Fibroblast of skin of left biceps (primary cell): ENCODE measurements around the gene SAMSN1.
A peak's percentile ranks its signal among the peaks of the same experiment; 100 is the strongest.
"Not testable (repeated sequence)": the region's sequence is repeated elsewhere in the genome, so short reads cannot be mapped to it uniquely, and the experiment has no call there.

Experiments used
- DNase-seq, 2 experiments: peaks; one replicate each; pipeline ENCODE4 v3.0.0-alpha.2; 2013; ENCODE audit warnings: low read depth in 2 of 2

SAMSN1 gene

DNA sequence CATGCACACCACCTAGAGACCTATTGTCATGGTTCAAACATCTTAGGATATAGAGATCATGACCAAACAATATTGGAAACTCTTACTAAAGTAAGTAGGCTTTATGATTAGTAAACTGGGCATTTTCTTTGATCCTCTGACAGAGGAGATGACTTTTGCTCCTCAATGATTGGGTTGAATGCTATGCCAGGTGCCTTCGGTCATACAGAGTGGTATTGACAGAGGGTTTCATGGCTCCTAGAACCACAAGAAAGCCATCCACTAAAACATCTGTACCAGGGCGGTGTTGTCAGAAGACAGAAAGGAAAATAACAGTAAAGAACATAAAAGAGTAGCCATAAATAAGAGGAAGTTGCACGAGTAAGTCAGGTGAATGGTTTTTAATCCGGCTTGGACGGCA, 20.8 kb upstream of the SAMSN1 start:
- DNase-seq = no peak

DNA sequence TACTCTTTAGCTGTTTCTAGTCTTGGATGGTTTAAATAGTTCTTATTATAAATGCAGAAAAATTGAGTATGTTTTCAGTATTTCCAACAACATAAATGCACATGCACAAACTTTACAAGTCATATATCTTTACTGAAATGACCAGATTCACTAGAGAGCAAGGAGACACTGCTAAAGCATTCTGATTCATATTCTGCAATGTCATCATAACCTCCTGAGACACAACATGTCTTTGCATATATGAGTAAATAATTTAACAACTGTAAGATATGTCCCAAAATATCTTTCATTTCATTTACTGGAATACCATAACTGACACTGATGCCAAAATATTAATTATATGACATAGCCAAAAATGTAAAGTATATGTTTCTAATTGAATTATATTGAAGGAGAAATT, 16.8 kb upstream of the SAMSN1 start:
- no peak for DNase-seq

DNA sequence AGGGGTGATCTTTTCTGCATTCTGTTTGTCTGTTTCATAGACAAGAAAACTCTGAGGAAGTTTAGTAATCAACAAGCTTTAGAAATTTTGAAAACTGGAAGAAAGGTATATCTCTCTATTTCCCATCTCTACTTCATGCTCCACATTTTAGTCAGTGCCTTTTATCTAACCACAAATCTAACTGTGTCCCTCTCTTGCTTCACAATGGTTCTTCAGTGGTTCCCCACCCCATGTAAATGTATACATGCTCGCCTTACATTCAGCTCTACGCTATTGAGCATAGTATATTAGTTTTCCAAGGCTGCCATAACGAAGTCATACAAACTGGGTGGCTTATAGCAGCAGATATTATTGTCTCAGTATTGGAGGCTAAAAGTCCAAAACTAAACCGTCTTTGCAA, 14.4 kb upstream of the SAMSN1 start:
- no peak for DNase-seq

DNA sequence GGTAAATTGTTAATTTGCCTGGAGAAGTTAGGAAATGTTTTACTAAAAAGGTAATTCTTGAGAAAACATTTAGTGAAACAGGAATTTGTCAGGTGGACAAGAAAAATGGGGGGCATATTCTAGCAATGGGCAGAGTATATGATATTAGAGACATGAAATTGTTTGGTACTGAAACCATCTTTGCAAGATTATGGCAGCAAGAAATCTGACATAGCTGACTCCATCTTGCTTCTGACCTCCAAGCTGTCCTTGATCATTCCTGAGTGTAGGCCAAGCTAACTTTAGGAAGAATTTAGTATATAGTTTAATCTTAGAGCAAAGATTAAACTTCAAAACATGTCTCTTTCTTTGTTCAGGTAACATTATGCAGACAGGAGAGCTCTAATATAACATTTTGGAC, 14.0 kb upstream of the SAMSN1 start:
- no peak for DNase-seq

DNA sequence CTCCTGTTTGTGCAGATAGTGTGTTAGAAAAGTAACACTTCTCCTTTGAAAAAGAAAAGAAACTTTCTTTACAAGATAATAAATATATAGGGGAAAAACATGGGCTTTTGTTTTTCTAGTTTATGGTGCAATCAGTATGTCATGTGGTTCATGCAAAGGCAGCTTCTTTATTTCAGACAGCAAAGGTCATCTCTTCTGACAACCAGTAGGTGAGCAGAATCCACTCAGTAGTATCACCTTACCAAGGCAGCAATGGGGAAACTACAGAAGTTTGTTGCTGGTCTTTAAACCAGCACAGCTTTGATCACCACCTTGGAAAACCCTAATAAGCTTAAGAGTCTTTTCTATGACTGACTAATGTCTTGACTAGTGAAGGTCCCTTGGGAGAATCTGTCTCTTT, 13.0 kb upstream of the SAMSN1 start:
- DNase-seq = no peak

DNA sequence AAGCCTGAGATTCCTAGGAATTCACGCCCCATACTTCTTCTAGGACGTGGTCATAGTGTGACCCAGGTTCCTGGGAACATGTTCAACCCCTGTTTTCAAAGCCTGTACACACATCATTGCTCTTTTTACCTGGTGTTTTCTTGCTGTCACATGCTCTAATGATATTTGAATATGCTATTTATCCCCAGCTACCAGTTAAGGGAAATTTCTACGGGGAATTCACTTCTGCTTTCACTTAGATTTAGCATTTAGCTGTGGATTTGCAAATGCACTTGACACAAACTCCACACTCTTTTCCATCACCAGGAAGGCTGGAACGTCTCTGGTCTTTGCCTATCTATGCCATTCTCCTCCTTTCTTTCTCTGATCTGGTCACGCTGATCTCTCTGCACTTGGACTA, 11.3 kb upstream of the SAMSN1 start:
- DNase-seq = no peak

DNA sequence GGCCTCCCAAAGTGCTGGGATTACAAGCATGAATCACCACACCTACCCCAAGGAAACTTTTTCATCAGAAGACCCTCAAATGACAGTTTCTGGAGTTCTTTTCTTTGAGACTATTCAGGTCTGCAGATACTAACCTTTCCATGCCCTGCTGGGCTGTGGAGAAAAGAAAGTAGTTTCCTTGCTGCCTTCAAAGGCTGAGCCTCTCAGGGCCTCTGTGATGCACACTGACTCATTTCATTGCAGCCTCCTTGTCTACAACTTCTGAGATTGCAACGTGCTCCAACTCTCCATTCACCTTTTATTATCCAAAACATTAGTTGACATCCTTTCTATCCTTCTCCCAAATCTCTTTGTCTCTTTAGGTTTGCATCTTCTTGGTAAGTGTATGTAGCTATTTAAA, 8.8 kb upstream of the SAMSN1 start:
- DNase-seq = no peak

DNA sequence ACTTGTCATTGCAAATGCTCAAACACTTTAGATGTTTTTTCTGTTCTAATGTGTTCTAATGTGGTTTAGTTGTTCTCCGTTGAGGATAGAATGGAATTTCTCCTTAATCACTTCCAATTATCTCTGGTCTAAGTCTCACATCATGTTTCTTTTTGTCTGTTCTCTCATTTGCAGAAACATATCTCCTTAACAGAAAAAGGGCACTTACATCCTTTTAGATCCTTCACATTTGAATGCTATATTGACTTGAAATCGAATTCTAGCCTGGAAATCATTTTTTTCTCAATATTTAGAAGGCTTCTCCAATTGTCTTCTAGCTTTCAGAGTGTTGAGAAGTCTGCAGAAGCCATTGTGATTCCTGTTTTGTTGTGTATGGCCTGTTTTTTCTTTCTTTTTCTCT, 7.3 kb upstream of the SAMSN1 start:
- no peak for DNase-seq

DNA sequence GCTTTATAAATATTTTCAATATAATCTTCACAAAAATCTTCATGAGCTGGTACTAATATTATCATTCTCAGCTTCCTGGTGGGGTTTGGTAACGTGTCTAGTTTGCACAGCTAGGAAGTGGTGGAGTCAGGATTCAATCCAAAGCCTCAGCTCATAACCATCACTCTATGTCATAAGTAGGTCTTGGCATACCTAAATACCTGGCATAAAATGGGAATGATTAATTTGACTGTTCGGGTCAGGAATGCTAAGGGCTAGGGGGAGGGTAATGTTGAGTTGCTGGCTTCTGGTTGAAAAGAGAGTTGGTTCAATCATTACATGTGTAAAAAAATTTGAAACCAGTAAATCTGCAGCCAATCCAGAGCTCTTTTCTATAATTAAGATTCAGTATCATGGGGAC, 5.6 kb upstream of the SAMSN1 start:
- DNase-seq = no peak

DNA sequence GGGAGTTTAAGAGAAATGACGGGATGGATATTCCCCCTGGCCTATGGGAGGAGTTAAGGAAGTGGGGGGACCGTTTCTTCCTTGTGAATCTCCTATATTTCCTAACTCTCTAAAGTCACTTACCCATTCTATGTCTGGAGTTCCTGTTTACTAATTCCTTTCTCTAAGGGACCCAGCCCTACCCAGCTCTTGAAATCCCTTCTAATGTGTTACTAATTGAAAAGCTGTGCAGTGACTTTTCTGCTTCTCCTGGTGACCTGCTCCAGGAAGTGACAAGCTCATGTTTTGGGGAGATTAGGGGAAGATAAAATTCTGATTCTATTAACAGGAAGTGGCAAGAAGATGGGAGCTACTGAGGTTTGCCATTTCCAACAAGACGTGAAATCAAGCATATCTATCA, 4.0 kb upstream of the SAMSN1 start:
- no peak for DNase-seq

DNA sequence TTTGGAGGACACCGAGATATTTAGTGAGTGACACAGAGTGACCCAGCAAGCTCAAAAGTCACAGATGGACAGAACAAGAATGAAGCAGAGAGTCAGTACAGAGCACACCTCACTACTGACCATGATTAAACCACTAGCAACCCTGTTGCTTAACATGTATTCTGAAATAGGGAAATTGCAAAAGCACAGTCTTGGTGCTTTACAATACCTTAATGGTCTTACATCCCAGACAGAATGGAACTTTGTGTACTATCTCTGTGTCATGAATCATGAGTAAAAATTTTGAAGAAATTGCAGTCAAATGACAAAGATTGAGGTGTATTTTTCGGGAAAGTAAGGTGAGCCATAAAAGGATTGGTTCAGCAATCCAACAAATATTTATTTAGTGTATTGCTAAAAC, 2.7 kb upstream of the SAMSN1 start:
- DNase-seq = no peak

DNA sequence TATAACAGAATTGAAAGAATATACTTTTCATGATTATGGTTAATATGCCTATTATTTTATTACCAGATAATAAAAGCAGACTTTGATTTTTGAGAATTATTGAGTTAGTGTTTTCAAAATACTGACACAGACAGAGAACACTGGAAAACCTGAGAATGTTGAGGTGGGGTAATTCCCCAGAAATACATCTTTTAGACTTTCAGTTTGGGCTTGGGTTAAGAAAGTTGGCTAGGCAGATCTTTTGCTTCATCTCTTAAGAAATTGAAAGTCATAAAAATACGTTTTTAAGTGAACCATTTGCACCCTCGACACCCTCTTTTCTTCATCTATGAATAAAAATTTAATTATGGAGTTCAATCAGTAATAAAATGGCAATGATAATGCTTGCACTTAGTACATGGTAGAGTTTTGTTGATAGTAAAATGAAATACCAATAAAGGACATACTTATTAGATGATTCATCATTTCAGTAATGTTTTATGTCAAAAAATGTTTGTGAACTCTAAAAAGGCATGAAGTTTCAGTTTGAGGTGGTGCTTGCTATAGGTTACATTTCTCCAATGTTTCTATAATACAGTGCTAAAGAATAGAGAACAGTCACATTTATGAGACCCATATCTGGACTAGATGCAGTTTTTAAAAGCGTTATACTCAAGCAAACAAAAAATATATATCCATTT, 1.9 kb upstream of the SAMSN1 start:
- no peak for DNase-seq

DNA sequence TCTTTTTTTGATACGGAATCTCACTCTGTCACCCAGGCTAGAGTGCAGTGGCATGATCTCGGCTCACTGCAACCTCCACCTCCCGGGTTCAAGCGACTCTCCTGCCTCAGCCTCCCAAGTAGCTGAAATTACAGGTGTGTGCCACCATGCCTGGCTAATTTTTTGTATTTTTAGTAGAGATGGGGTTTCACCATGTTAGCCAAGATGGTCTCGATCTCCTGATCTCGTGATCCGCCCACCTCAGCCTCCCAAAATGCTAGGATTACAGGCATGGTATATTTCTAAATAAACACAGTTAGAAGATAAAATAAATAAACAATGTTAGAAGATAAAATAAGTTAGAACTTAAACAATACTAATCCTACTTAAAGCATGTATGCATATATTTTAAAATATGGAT, 604 bp upstream of the SAMSN1 start:
- not testable (repeated sequence) for DNase-seq

DNA sequence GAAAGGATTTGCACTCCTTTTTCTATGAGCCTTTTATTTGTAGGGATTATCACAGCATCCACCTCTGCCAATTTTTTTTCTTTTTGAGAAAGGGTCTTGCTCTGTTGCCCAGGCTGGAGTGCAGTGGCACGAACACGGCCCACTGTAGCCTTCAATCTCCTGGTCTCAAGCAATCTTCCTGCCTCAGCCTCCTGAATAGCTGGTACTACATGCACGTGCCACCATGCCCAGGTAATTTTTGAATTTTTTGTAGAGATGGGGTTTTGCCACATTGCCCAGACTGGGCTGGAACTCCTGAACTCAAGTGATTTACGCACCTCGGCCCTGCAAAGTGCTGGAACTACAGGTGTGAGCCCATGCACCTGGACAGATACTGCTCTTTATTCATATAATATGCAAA, 2.1 kb downstream of the SAMSN1 start:
- no peak for DNase-seq

DNA sequence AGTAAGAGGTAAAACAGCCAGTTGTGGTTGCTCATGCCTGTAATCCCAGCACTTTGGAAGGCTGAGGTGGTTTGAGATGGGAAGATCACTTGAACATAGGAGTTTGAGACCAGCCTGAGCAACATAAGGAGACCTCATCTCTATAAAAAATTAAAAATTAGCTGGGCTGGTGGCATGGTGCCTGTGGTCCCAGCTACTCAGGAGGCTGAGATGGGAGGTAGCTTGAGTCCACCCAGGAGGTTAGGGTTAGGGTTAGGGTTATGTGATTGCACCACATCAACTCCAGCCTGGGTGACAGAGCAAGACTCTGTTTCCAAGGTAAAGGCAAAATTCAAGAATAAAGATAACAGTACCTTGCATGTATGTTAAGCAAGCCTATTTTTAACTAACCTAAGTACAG, 3.5 kb downstream of the SAMSN1 start:
- no peak for DNase-seq

DNA sequence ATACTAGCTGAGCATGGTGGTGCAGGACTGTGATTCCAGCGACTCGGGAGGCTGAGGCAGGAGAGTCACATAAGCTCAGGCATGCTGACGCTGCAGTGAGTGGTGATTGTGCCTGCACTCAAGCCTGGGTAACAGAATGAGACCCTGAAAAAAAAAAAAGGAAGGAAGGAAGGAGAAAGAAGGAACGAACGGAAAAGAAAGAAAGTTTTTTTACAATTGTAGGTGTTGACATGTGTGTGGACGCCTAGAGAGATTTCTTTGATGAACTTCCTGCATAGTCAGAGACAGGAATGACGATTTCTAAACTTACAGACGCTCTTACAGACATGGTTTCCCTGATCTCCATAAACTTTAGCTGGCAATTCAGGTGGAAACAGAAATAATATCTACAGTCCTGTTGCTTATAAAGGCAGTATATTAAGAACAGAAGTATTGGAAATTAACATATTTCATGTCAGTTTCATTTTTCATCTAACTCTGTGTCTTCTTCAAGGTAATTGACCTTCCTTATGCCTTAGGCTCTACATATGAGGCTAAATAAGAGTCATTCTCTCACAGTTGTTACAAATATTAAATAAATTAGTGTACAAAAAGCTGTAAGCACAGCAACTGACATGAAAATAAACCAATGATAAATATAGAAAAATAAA, 4.1 kb downstream of the SAMSN1 start:
- DNase-seq = no peak

DNA sequence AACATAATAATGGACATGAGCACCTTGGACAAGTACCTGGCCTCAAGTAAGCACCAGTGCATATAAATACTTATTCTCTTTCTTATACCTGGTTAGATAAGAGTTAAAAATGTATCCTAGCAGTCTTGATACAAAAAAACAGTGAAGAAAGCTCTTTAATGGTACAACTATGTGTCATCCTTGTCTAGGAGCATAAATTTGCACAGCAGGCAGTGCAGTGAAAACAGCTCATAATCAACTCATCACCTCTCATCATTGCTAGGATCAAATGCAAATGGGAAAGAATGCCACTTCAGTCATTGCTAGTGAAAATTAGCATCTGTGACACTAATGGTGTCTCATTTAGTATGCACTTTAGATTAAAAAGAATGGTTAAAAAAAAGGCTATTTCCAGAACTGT, 7.6 kb downstream of the SAMSN1 start:
- no peak for DNase-seq

DNA sequence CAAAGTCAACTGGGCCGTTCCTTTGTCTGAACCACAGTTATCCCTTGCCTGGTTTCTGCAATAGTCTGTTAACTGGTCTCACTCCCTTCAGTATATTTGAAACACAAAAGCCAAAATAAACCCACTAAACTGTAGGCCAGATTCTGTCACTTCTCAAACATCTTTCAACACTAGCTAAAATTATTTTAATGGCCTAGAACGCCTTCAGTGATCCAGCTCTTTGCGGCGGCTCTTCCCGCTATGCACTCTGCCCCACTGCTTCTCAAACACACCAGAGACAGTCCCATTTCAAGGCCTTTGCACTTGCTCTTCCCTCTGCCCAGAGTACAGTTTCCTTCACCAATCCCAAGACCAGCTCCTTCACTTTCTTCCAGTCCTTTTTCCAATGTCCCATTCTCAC, 9.2 kb downstream of the SAMSN1 start:
- no peak for DNase-seq

DNA sequence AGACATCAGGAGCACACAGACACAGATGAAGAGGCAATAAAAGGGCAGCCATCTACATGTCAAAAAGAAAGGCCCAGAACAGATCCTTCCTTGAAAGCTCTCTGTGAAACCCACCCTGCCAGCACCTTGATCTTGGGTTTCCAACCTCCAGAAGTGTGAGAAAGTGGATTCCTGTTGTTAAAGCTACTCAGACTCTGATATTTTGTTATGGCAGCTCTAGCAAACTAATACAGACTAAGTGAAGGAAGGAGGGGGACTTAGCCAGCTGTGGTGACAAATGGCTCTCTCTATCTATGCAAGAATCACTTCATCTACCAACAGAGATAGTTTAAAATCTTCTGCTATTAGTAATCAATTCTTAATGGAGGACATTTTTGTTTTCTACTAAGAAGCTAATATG, 10.4 kb downstream of the SAMSN1 start:
- DNase-seq = no peak

DNA sequence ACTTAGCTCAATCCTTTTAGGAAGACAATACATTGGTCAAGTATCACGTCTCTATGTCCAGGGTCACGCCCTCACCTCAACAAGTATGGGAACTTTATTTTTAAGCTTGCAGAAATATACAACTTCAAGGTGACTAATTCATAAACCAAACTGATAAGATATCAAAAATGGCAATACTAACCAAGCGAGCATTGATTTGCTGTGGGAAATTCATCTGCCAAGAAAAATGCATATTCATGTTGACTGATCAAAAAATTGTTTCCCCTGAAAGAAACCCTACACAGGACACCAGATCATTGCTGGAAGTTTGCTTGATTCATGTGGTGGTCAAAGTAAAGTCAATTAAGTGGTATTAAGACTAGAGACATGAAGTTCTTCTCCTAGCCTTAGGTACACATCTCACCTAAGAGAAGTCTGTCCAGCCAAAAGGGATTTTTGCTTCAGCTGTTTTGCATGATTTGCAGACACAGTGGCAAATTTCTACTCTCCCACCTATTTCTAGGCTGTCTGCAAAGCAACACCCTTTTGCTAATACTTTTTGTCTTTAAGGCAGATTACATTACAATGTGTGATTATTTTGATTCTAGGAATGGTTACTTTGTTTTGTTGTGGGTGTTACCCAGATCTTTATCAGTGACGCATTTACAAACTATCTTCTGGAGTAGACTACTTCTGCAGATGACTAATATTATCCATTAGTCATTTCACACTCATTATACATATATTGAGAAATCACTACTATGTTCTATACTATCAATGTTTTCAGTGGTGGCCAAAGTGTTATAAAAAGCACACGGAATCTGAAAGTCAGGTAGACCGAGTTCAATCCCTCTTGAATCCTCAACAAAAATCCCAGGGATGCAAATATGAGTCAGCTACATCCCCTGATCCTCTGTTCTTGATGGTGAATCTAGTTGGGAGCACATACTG, 12.4 kb downstream of the SAMSN1 start:
- peak in 1 of 2 experiments; percentile 0 for DNase-seq

DNA sequence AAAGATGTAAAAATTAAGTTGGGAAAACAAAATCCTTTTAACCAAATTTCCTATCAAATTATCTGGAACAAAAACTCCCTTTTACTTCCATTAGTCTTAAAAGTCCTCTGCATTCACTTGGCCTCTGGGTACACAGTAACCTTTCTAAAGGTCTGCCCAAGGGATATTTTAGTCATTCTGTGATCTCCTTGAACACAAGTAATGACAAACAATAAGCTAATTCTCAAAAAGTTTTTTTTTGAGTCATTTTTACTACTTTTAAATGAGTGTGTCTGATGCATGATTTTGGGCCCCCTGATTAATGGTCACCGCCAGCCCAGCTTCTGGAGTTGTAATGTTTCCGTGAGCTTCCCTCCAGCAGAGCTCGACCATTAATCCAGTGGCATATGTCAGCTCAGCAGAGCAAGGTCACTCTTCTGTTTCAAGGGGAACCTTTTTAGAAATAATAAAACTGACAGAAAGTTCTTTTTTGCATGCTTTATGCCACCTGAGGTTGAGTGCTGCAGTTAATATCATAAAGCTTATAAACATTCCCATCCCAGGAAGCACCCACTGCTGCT, 14.3 kb downstream of the SAMSN1 start:
- no peak for DNase-seq

DNA sequence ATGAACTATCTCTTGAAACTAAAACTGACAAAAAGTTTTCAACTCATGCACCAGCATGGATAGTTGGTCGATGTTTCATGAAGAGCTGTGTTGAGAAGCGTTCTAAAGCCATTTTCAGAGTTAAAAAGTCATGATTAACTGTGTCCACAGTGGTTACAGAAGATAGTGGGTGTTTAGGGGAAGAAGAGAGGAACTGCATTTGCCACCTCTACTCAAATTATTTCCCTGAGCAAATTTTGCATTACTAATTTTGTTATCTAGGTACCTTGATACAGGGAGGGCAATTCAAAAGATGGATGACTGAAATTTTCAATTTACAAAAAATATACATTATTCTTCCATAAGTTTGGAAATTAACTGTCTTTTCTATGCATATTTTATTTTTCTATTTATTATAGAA, 15.5 kb downstream of the SAMSN1 start:
- DNase-seq = no peak

DNA sequence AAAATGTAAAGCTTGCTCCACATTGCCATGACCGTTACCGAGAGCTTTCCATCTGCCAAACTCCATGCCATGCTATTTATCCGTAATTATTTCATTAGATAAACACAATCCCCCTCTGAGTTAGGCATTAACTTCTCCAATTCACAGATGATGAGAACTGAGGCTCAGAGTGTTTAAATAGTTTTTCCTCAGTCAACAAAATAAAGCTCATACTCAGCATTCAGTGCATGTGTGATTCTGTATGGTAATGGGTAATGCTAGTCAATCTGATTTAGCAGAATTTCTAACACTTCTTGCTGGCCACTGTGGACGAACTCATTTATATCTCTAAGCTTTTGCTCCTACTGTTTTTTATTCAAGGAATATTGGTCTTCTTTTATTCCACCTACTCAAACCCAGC, 17.3 kb downstream of the SAMSN1 start:
- no peak for DNase-seq
